Keratinocyte (primary cell): Measurements from ENCODE around the gene PTPRN2. TPM values are rescaled to one million over a fixed set of nuclear protein-coding genes. Genes with fewer than 3 reads are reported as not detected.
"Not testable (repeated sequence)": the region's sequence is repeated elsewhere in the genome, so short reads cannot be mapped to it uniquely, and the experiment has no call there.

Experiments used
- DNase-seq: peaks from one replicate; pipeline ENCODE4 v3.0.0-alpha.2; 2011; ENCODE audit warnings: low read depth, missing footprints, low spot score
- FAIRE-seq: peaks from 2 replicates; lab custom pipeline; 2011; peaks lifted over from hg19 to GRCh38; lab: Jason Lieb, UNC
- H2AFZ ChIP-seq: 2 replicates; pipeline ENCODE4 v1.6.0; 2012; ENCODE audit warnings: low read length, control low read depth, inconsistent platforms; ENCODE audit not compliant: control insufficient read depth
- H3K27ac ChIP-seq: 2 replicates; pipeline ENCODE4 v1.5.1; 2011; ENCODE audit warnings: low read length; ENCODE audit not compliant: control insufficient read depth, insufficient read depth
- H3K27me3 ChIP-seq: 3 replicates; pipeline ENCODE4 v1.6.0; 2011; ENCODE audit warnings: low read length; ENCODE audit not compliant: control insufficient read depth, insufficient read depth; ENCODE audit errors: extremely low read depth
- H3K36me3 ChIP-seq, 2 experiments: 2 replicates in 1 of 2; 3 replicates in 1 of 2; pipeline ENCODE4 v1.5.1; 2011; ENCODE audit warnings: low read length in 2 of 2, mild to moderate bottlenecking in 1 of 2; ENCODE audit not compliant: control insufficient read depth in 2 of 2, insufficient read depth in 2 of 2; ENCODE audit errors: extremely low read depth in 1 of 2
- H3K4me1 ChIP-seq: 3 replicates; pipeline ENCODE4 v1.5.1; 2011; ENCODE audit warnings: low read length; ENCODE audit not compliant: control insufficient read depth, insufficient read depth; ENCODE audit errors: extremely low read depth
- H3K4me2 ChIP-seq: 3 replicates; pipeline ENCODE4 v1.6.0; 2011; ENCODE audit warnings: low read depth, low read length; ENCODE audit not compliant: control insufficient read depth, insufficient read depth; ENCODE audit errors: extremely low read depth
- H3K4me3 ChIP-seq, 3 experiments: fragments of 200-600 bp in 1 of 3; sonication (generic) in 1 of 3; 2 replicates in 2 of 3; 3 replicates in 1 of 3; pipeline ENCODE4 v1.5.1; 2011 to 2016; ENCODE audit warnings: low read length in 3 of 3, mild to moderate bottlenecking in 3 of 3, control low read depth in 2 of 3, inconsistent platforms in 1 of 3, low read depth in 1 of 3, mixed read lengths in 1 of 3, mixed run types in 1 of 3, moderate library complexity in 1 of 3; ENCODE audit not compliant: control insufficient read depth in 2 of 3, insufficient read depth in 2 of 3; ENCODE audit errors: extremely low read depth in 1 of 3
- H3K79me2 ChIP-seq: 2 replicates; pipeline ENCODE4 v1.6.0; 2012; ENCODE audit warnings: low read length; ENCODE audit not compliant: control insufficient read depth, insufficient read depth
- H3K9ac ChIP-seq: 3 replicates; pipeline ENCODE4 v1.6.0; 2011; ENCODE audit warnings: low read length; ENCODE audit not compliant: control insufficient read depth, insufficient read depth; ENCODE audit errors: extremely low read depth
- H3K9me1 ChIP-seq: 3 replicates; pipeline ENCODE4 v1.6.0; 2011; ENCODE audit warnings: low read length; ENCODE audit not compliant: control insufficient read depth, insufficient read depth; ENCODE audit errors: extremely low read depth
- H3K9me3 ChIP-seq: 2 replicates; pipeline ENCODE4 v1.5.1; 2012; ENCODE audit warnings: low read depth, low read length; ENCODE audit not compliant: control insufficient read depth
- H4K20me1 ChIP-seq: 3 replicates; pipeline ENCODE4 v1.6.0; 2011; ENCODE audit warnings: low read length; ENCODE audit not compliant: control insufficient read depth, insufficient read depth; ENCODE audit errors: extremely low read depth
- CTCF ChIP-seq, 3 experiments: IDR thresholded peaks in 1 of 3; conservative IDR thresholded peaks in 1 of 3; optimal IDR thresholded peaks in 1 of 3; 2 replicates in 2 of 3; 3 replicates in 1 of 3; pipeline versions ENCODE3 to v1.5.1; 2011; ENCODE audit warnings: low read length in 3 of 3, mild to moderate bottlenecking in 3 of 3, moderate library complexity in 2 of 3, control low read depth in 1 of 3, inconsistent platforms in 1 of 3; ENCODE audit not compliant: insufficient read depth in 2 of 3; ENCODE audit errors: extremely low read depth in 1 of 3
- EZH2 ChIP-seq: IDR thresholded peaks from one replicate; pipeline ENCODE4 v1.6.1; 2012; ENCODE audit warnings: inconsistent platforms, mild to moderate bottlenecking, low read length, moderate library complexity
- dilution Hi-C: fragments of 300-500 bp; cut with MboI; formaldehyde crosslinking; loops from one replicate; pipeline ENCODE4 v1.7.0; 2020; ENCODE audit warnings: low sequenced_read_pairs; ENCODE audit not compliant: extremely low pct_ligation_motif_present
- polyA plus RNA-seq, 5 experiments: library from polyadenylated mRNA; depleted of rRNA in 3 of 5; stranded (reverse) in 3 of 5; stranded (forward) in 1 of 5; unstranded in 1 of 5; fragments of >200 nt; gene quantifications; 1 replicate in 1 of 5; 2 replicates in 3 of 5; 3 replicates in 1 of 5; pipeline versions ENCODE4 v1.2.1 to v1.2.3, GENCODE V29; 2011 to 2012; ENCODE audit warnings: missing spikeins in 2 of 5, low read depth in 1 of 5, low replicate concordance in 1 of 5

Gene PTPRN2
- polyA plus RNA-seq, 1 donor (not counting 4 experiments of a cell fraction or from before 2014, with no cell fraction given) = not detected

GRCh38 chr7:158378978-158379377 is 208.6 kb downstream of the PTPRN2 start:
- Histone ChIP-seq H3K9me1 (no peaks in the 10 kb centered on the region), H4K20me1 (no peaks in the 10 kb centered on the region), H3K9ac (no peak overlapping the region), H2AFZ (no peak overlapping the region), H3K27me3 (no peaks in the 10 kb centered on the region), H3K36me3 (no peaks in the 10 kb centered on the region), H3K4me1 (no peaks in the 10 kb centered on the region), H3K27ac (no peak overlapping the region), H3K9me3 (no peaks in the 10 kb centered on the region), H3K4me3 (no peak overlapping the region), H3K79me2 (no peaks in the 10 kb centered on the region), H3K4me2 (no peak overlapping the region)
- dilution Hi-C loops = no loop called here
- TF ChIP-seq EZH2 = no peak
- no peak for TF ChIP-seq CTCF (optimal IDR thresholded peaks at IDR 0.05 in 1 of 3, IDR thresholded peaks at IDR 0.05 in 1 of 3, conservative IDR thresholded peaks at IDR 0.05 in 1 of 3; ENCODE audit: extremely low read depth in 1 of 3, insufficient read depth in 2 of 3, low read length in 3 of 3)
- FAIRE-seq (no peak), DNase-seq (no peak)

GRCh38 chr7:158377800-158378623 is 209.6 kb downstream of the PTPRN2 start:
- no peak overlapping the region for H3K4me3 ChIP-seq
- H3K27me3 ChIP-seq = no peaks in the 10 kb centered on the region

DNA sequence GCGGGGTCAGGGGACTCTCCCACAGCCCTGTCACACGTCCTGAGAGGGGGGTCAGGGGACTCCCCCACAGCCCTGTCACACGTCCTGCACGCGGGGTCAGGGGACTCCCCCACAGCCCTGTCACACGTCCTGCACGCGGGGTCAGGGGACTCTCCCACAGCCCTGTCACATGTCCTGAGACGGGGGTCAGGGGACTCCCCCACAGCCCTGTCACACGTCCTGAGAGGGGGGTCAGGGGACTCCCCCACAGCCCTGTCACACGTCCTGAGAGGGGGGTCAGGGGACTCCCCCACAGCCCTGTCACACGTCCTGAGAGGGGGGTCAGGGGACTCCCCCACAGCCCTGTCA is 210.8 kb downstream of the PTPRN2 start:
- H3K9ac ChIP-seq, H3K79me2 ChIP-seq, H3K9me1 ChIP-seq, H3K27ac ChIP-seq, dilution Hi-C loops, H3K9me3 ChIP-seq, H3K4me2 ChIP-seq, H2AFZ ChIP-seq, DNase-seq, FAIRE-seq, H4K20me1 ChIP-seq, H3K4me1 ChIP-seq, H3K36me3 ChIP-seq, H3K4me3 ChIP-seq, H3K27me3 ChIP-seq: not testable (repeated sequence)

More at GRCh38 chr7:158377800-158378623, 209.6 kb downstream of the PTPRN2 start:
- no peak for DNase-seq
- no peak for FAIRE-seq
- TF ChIP-seq EZH2 = no peak
- TF ChIP-seq CTCF (optimal IDR thresholded peaks at IDR 0.05 in 1 of 3, IDR thresholded peaks at IDR 0.05 in 1 of 3, conservative IDR thresholded peaks at IDR 0.05 in 1 of 3; ENCODE audit: extremely low read depth in 1 of 3, insufficient read depth in 2 of 3, low read length in 3 of 3) = no peak
- Histone ChIP-seq H3K36me3 (no peaks in the 10 kb centered on the region), H3K9me3 (no peaks in the 10 kb centered on the region), H3K9ac (no peak overlapping the region), H2AFZ (no peak overlapping the region), H3K9me1 (no peaks in the 10 kb centered on the region), H3K27ac (no peak overlapping the region), H4K20me1 (no peaks in the 10 kb centered on the region), H3K4me2 (no peak overlapping the region), H3K79me2 (no peaks in the 10 kb centered on the region), H3K4me1 (no peaks in the 10 kb centered on the region)
- dilution Hi-C loops = no loop called here
